ENCODE measurements around the gene GZF1. TPM values are rescaled to one million over a fixed set of nuclear protein-coding genes. Genes with fewer than 3 reads are reported as not detected.
A peak's percentile ranks its signal among the peaks of the same experiment; 100 is the strongest.

GZF1 gene
- total and polyA plus RNA-seq, 12 donors = 8.0 to 31.7 (median 18.7) TPM

GRCh38 chr20:23350904-23351838 lies 10.8 kb upstream of the GZF1 start:
- H3K36me3 ChIP-seq (replicated peaks in 1 of 2) = peaks cover 0 to 10% of the 10 kb centered on the region in 2 donors
- peaks cover 0 to 24% of the 10 kb centered on the region in 2 donors for H3K4me1 ChIP-seq (replicated peaks in 1 of 2)
- TF ChIP-seq POLR2A (IDR thresholded peaks at IDR 0.05) (no peak), CTCF (IDR thresholded peaks at IDR 0.05) (no peak)
- WGBS, 4 donors = 1 to 5% (median 2%) methylated on average over 20 to 64 of the region's 64 CpGs
- no peaks in the 10 kb centered on the region for H3K27me3 ChIP-seq
- peak overlapping the region; percentile 32 to 100 (median 99) for H3K27ac ChIP-seq
- intact Hi-C loops (cut with DNase I) = loop anchor here in 1 of 2 donors (10.0 kb wide), 1 partner anchor 284 kb away; the partner anchor contains the start of gene CST3
- no peaks in the 10 kb centered on the region for H3K9me3 ChIP-seq (replicated peaks in 1 of 3)
- H3K4me3 ChIP-seq = peak overlapping the region; percentile 61 to 96 (median 78)
- DNase-seq = peak; percentile 47 to 75 (median 60)

- TF ChIP-seq CTCF (IDR thresholded peaks at IDR 0.05) (no peak), POLR2A (IDR thresholded peaks at IDR 0.05) (peak in 1 of 2 donors; percentile 27)
- H3K27ac ChIP-seq = peak overlapping the region in 2 of 5 donors; percentile 94 to 98
- H3K9me3 ChIP-seq (replicated peaks in 1 of 3) = no peaks in the 10 kb centered on the region
- intact Hi-C loops (cut with DNase I) = loop anchor here in 1 of 2 donors (10.0 kb wide), 1 partner anchor 279 kb away; the partner anchor contains the start of gene CST3
- DNase-seq = peak in 4 of 7 donors; percentile 40 to 54 (median 47)
- peaks cover 5 to 27% of the 10 kb centered on the region in 2 donors for H3K4me1 ChIP-seq (replicated peaks in 1 of 2)
- WGBS, 4 donors = 60 to 78% (median 63%) methylated on average over 23 to 27 of the region's 27 CpGs
- H3K27me3 ChIP-seq = no peaks in the 10 kb centered on the region
- H3K4me3 ChIP-seq = no peak overlapping the region
- H3K36me3 ChIP-seq (replicated peaks in 1 of 2) = peaks cover 0 to 10% of the 10 kb centered on the region in 2 donors
These were observed 5.8 kb upstream of the GZF1 start for GRCh38 chr20:23356203-23356602.

- no peaks in the 10 kb centered on the region for H3K27me3 ChIP-seq
These were observed 4.0 kb upstream of the GZF1 start for GRCh38 chr20:23357767-23358562.

More at GRCh38 chr20:23357767-23358562, 4.0 kb upstream of the GZF1 start:
- H3K27ac ChIP-seq = peak overlapping the region; percentile 86 to 98 (median 92)
- peak; percentile 100 for DNase-seq
- intact Hi-C loops (cut with DNase I) = loop anchor here in 1 of 2 donors (10.0 kb wide), 1 partner anchor 277 kb away; the partner anchor contains the start of gene CST3
- no peaks in the 10 kb centered on the region for H3K9me3 ChIP-seq (replicated peaks in 1 of 3)
- TF ChIP-seq CTCF (IDR thresholded peaks at IDR 0.05) = peak in 1 of 6 experiments; percentile 22
- TF ChIP-seq POLR2A (IDR thresholded peaks at IDR 0.05) = peak; percentile 90 to 95
- peak overlapping the region; percentile 12 to 66 (median 34) for H3K4me3 ChIP-seq
- WGBS, 4 donors = 0 to 2% (median 0%) methylated on average over 18 to 71 of the region's 71 CpGs
- peaks cover 0 to 10% of the 10 kb centered on the region in 2 donors for H3K36me3 ChIP-seq (replicated peaks in 1 of 2)
- peaks cover 11 to 14% of the 10 kb centered on the region in 2 donors for H3K4me1 ChIP-seq (replicated peaks in 1 of 2)

Measured in adrenal gland (tissue), 12 donors.